HEK293 (cell line): ENCODE results near the gene GATAD2A.
"Not testable (repeated sequence)": the region's sequence is repeated elsewhere in the genome, so short reads cannot be mapped to it uniquely, and the experiment has no call there.

ENCODE experiments used
- CTCF ChIA-PET: fragments of 350-600 bp; formaldehyde crosslinking; extraction: SDS; loops from one replicate; lab custom pipeline; 2021; ENCODE audit warnings: antibody characterized with exemption; lab: Yijun Ruan, JAX
- POLR2A ChIA-PET: fragments of 300-600 bp; formaldehyde crosslinking; extraction: SDS; loops from one replicate; lab custom pipeline; 2020; ENCODE audit warnings: antibody characterized with exemption, inconsistent platforms; lab: Yijun Ruan, JAX
- H3K27ac ChIP-seq: fragments of 200-500 bp; sonication (Bioruptor generic); 2 replicates; pipeline ENCODE4 v1.5.1; 2014; ENCODE audit warnings: low read depth, low read length, control low read depth, inconsistent platforms; ENCODE audit errors: extremely low read depth
- H3K36me3 ChIP-seq, 2 experiments: fragments of 200-500 bp in 1 of 2; sonication (Bioruptor generic) in 1 of 2; 1 replicate in 1 of 2; 2 replicates in 1 of 2; pipeline ENCODE4 v1.5.1; 2014 to 2017; ENCODE audit warnings: inconsistent platforms in 2 of 2, low read length in 2 of 2; ENCODE audit not compliant: control insufficient read depth in 2 of 2, insufficient read depth in 1 of 2
- H3K4me1 ChIP-seq: fragments of 200-500 bp; sonication (Bioruptor generic); 2 replicates; pipeline ENCODE4 v1.5.1; 2014; ENCODE audit warnings: mild to moderate bottlenecking, low read length, inconsistent platforms; ENCODE audit not compliant: control insufficient read depth, insufficient read depth
- H3K4me3 ChIP-seq: 2 replicates; pipeline ENCODE4 v1.5.1; 2011; ENCODE audit warnings: low read depth, mild to moderate bottlenecking, control low read depth, low read length, moderate library complexity
- H3K9me3 ChIP-seq: fragments of 200-500 bp; sonication (Bioruptor generic); 2 replicates; pipeline ENCODE4 v1.5.1; 2014; ENCODE audit warnings: low read depth, low read length, inconsistent platforms; ENCODE audit not compliant: control insufficient read depth, insufficient read depth
- GLI4 ChIP-seq: fragments of 450-650 bp; formaldehyde crosslinking; IDR thresholded peaks from 2 replicates; pipeline ENCODE4 v1.5.1; 2016; ENCODE audit warnings: missing biosample characterization, missing genetic modification characterization
- KLF8 ChIP-seq: fragments of 450-650 bp; formaldehyde crosslinking; IDR thresholded peaks from 2 replicates; pipeline ENCODE4 v1.5.1; 2016; ENCODE audit warnings: missing biosample characterization, missing genetic modification characterization
- ZFHX2 ChIP-seq: fragments of 450-650 bp; formaldehyde crosslinking; conservative IDR thresholded peaks from 2 replicates; pipeline ENCODE4 v1.5.1; 2016; ENCODE audit warnings: missing biosample characterization, missing genetic modification characterization
- ZIC2 ChIP-seq: fragments of 450-650 bp; formaldehyde crosslinking; IDR thresholded peaks from 2 replicates; pipeline ENCODE4 v1.5.1; 2016; ENCODE audit warnings: missing biosample characterization, missing genetic modification characterization
- ZNF140 ChIP-seq: fragments of 450-650 bp; formaldehyde crosslinking; IDR thresholded peaks from 2 replicates; pipeline ENCODE4 v1.5.1; 2016; ENCODE audit warnings: missing biosample characterization, missing genetic modification characterization
- ZNF16 ChIP-seq: fragments of 450-650 bp; formaldehyde crosslinking; IDR thresholded peaks from 2 replicates; pipeline ENCODE4 v1.5.1; 2016; ENCODE audit warnings: low read depth, missing biosample characterization, missing genetic modification characterization
- ZNF335 ChIP-seq: fragments of 450-650 bp; formaldehyde crosslinking; conservative IDR thresholded peaks from 2 replicates; pipeline ENCODE4 v1.5.1; 2016; ENCODE audit warnings: missing biosample characterization, missing genetic modification characterization
- ZNF354C ChIP-seq: fragments of 450-650 bp; formaldehyde crosslinking; IDR thresholded peaks from 2 replicates; pipeline ENCODE4 v1.5.1; 2016; ENCODE audit warnings: missing biosample characterization, missing genetic modification characterization, low read depth, borderline replicate concordance
- ZNF391 ChIP-seq: fragments of 450-650 bp; formaldehyde crosslinking; IDR thresholded peaks from 2 replicates; pipeline ENCODE4 v1.5.1; 2016; ENCODE audit warnings: low read depth, missing biosample characterization, missing genetic modification characterization, borderline replicate concordance
- ZNF521 ChIP-seq: fragments of 450-650 bp; formaldehyde crosslinking; IDR thresholded peaks from 2 replicates; pipeline ENCODE4 v1.5.1; 2017; ENCODE audit warnings: missing biosample characterization, mild to moderate bottlenecking, missing genetic modification characterization
- ZNF544 ChIP-seq: fragments of 450-650 bp; formaldehyde crosslinking; IDR thresholded peaks from 2 replicates; pipeline ENCODE4 v1.5.0; 2017; ENCODE audit warnings: missing biosample characterization, missing genetic modification characterization
- ZNF560 ChIP-seq: fragments of 450-650 bp; formaldehyde crosslinking; IDR thresholded peaks from 2 replicates; pipeline ENCODE4 v1.5.1; 2017; ENCODE audit warnings: missing biosample characterization, missing genetic modification characterization, borderline replicate concordance
- ZNF585B ChIP-seq: fragments of 450-650 bp; formaldehyde crosslinking; IDR thresholded peaks from 2 replicates; pipeline ENCODE4 v1.5.1; 2016; ENCODE audit warnings: missing biosample characterization, missing genetic modification characterization
- ZNF600 ChIP-seq: fragments of 450-650 bp; formaldehyde crosslinking; IDR thresholded peaks from 2 replicates; pipeline ENCODE4 v1.5.1; 2016; ENCODE audit warnings: missing biosample characterization, missing genetic modification characterization
- ZNF610 ChIP-seq: fragments of 450-650 bp; formaldehyde crosslinking; IDR thresholded peaks from 2 replicates; pipeline ENCODE4 v1.5.1; 2016; ENCODE audit warnings: missing biosample characterization, missing genetic modification characterization, borderline replicate concordance
- ZNF626 ChIP-seq: fragments of 450-650 bp; sonication (Bioruptor Pico); formaldehyde crosslinking; IDR thresholded peaks from 2 replicates; pipeline ENCODE4 v1.5.1; 2018; ENCODE audit warnings: missing biosample characterization, missing genetic modification characterization, inconsistent platforms
- ZSCAN23 ChIP-seq: fragments of 450-650 bp; formaldehyde crosslinking; IDR thresholded peaks from 2 replicates; pipeline ENCODE4 v1.5.1; 2016; ENCODE audit warnings: missing biosample characterization, missing genetic modification characterization
- TF ChIP-seq, protein P1 (sequence below): fragments of 450-650 bp; formaldehyde crosslinking; IDR thresholded peaks from 2 replicates; pipeline ENCODE4 v1.5.1; 2016; ENCODE audit warnings: missing biosample characterization, missing genetic modification characterization
- TF ChIP-seq, protein P2 (sequence below): fragments of 450-650 bp; formaldehyde crosslinking; IDR thresholded peaks from 2 replicates; pipeline ENCODE4 v1.5.1; 2016; ENCODE audit warnings: missing biosample characterization, missing genetic modification characterization
- TF ChIP-seq, protein P3 (sequence below): fragments of 450-650 bp; formaldehyde crosslinking; IDR thresholded peaks from 2 replicates; pipeline ENCODE4 v1.5.1; 2016; ENCODE audit warnings: missing biosample characterization, missing genetic modification characterization
- TF ChIP-seq, protein P4 (sequence below): fragments of 450-650 bp; formaldehyde crosslinking; IDR thresholded peaks from 2 replicates; pipeline ENCODE4 v1.5.1; 2017; ENCODE audit warnings: missing biosample characterization, missing genetic modification characterization

Gene GATAD2A

DNA sequence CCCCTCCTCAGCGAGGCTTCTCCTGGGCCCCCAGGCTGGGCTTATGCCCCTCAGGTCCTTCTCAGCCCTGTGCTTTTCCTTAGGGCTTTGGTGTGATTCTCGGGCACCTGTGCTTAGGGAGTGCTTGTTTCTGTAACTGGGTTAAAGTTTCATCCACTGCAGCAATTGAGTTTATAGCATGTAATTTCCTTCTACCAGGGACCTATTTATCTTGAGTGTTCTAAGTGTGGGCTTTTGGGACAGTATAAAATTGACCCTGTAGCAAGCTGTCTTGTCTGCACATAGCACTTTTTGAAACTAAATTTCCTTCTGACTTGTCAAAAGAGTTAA is 47.6 kb downstream of the GATAD2A start:
- peaks cover 0 to 7% of the 10 kb centered on the region in 2 experiments; a peak in 1 of 3 replicates for H3K36me3 ChIP-seq
- POLR2A ChIA-PET: no interaction called here
- no peak overlapping the region for H3K27ac ChIP-seq
- no peaks in the 10 kb centered on the region for H3K9me3 ChIP-seq
- CTCF ChIA-PET: interaction anchor here (0.7 kb wide), 1 partner anchor 16 kb away, joined by 4 read pairs; no protein-coding TSS in a partner anchor
- no peak overlapping the region for H3K4me3 ChIP-seq
- no peaks in the 10 kb centered on the region for H3K4me1 ChIP-seq
- TF ChIP-seq, protein P1, sequence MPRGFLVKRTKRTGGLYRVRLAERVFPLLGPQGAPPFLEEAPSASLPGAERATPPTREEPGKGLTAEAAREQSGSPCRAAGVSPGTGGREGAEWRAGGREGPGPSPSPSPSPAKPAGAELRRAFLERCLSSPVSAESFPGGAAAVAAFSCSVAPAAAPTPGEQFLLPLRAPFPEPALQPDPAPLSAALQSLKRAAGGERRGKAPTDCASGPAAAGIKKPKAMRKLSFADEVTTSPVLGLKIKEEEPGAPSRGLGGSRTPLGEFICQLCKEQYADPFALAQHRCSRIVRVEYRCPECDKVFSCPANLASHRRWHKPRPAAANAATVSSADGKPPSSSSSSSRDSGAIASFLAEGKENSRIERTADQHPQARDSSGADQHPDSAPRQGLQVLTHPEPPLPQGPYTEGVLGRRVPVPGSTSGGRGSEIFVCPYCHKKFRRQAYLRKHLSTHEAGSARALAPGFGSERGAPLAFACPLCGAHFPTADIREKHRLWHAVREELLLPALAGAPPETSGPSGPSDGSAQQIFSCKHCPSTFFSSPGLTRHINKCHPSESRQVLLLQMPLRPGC: no peak
- no peak for TF ChIP-seq ZNF140 (tag by site-specific recombination)
- TF ChIP-seq ZNF354C (tag by site-specific recombination): no peak
- no peak for TF ChIP-seq ZNF16 (tag by site-specific recombination)
- no peak for TF ChIP-seq ZNF626
- TF ChIP-seq, protein P2, sequence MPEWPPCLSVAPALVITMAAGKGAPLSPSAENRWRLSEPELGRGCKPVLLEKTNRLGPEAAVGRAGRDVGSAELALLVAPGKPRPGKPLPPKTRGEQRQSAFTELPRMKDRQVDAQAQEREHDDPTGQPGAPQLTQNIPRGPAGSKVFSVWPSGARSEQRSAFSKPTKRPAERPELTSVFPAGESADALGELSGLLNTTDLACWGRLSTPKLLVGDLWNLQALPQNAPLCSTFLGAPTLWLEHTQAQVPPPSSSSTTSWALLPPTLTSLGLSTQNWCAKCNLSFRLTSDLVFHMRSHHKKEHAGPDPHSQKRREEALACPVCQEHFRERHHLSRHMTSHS (tag by site-specific recombination): no peak
- no peak for TF ChIP-seq ZNF560 (tag by site-specific recombination)
- TF ChIP-seq KLF8 (tag by site-specific recombination): no peak
- TF ChIP-seq ZNF521 (tag by site-specific recombination): no peak

DNA sequence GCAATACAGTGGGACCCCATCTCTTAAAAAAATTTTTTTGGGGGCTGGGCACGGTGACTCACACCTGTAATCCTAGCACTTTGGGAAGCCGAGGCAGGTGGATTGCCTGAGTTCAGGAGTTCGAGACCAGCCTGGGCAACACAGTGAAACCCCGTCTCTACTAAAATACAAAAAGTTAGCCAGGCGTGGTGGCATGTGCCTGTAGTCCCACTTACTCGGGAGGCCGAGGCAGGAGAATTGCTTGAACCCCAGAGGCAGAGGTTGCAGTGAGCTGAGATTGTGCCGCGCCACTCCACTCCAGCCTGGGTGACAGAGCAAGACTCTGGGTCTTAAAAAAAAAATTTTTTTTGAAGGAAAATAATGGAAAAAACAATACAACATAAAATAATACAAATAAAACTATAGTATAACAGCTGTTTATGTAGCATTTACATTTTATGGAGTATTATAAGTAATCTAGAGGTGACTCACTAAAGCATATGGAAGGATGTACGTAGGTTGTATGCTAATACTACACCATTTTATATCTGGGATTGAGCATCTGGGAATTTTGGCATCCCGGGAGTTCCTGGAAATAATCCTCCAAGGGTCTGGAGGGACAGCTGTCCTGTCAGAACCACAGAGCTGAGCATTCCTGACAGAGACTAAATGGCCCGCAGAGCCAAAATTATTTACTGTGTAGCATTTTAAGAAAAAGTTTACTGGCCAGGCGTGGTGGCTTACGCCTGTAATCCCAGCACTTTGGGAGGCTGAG is 49.9 kb downstream of the GATAD2A start:
- POLR2A ChIA-PET, H3K4me3 ChIP-seq, H3K36me3 ChIP-seq, H3K9me3 ChIP-seq, H3K4me1 ChIP-seq, H3K27ac ChIP-seq: not testable (repeated sequence)
- CTCF ChIA-PET: interaction anchor here (0.5 to 0.9 kb wide), 3 partner anchors 22 to 88 kb away, joined by 3 read pairs; no protein-coding TSS in a partner anchor

DNA sequence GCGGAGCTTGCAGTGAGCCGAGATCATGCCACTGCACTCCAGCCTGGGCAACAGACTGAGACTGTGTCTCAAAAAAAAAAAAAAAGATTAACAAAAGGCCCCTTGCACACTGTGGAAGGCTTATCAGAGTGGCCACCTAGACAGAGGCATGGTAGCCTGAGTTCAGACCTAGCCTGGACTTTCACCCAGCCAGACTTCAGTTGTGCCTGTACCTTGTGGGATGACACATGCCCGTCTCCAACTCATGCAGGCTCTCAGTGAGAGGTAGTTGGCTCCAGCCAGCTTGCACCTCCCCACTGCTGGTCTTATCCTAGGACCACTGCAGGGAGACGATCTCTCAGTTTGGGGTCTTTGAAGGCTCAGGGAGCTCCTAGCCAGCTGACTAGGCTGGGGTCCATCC is 52.2 kb downstream of the GATAD2A start:
- Histone ChIP-seq H3K4me1 (peaks cover 16% of the 10 kb centered on the region), H3K36me3 (peaks cover 0 to 10% of the 10 kb centered on the region in 2 experiments; a peak in 1 of 3 replicates), H3K9me3 (no peaks in the 10 kb centered on the region), H3K4me3 (no peak overlapping the region), H3K27ac (no peak overlapping the region)
- no peak for TF ChIP-seq ZNF610 (tag by site-specific recombination)
- peak; percentile 51 for TF ChIP-seq ZIC2
- POLR2A ChIA-PET: no interaction called here
- CTCF ChIA-PET: no interaction called here

DNA sequence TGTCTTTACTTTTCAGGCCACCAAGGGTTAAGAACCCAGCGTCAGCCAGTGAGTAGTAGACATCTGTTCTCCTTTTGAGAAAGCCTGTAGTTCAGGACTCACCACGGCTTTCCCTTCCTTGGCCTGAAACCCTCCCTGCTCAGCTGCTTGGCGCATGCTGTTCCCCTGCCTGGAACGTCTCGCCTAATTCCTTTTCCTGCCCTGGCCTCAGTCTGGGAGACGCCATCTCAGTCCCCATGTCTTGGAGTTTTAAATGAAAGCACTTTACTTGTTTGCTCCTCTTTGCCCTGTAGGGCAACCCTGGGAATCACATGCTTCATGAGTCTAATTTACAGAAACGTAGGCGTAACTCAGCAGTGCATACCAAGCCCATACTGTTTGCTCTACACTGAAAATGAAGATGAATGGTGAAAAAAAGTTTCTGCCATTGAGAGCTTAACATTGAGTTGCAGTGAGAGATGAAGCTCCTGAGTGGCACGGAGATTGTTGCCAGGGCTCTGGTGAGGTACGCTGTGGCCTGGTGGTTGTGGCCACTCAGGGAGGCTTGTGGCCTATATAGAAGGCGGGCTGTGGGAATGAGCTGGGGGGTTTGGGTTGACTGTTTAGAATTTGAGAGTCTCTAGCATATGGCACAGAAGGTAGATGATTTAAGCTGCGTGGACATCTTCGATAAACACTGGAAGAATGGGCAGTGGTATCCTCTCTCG is 52.8 kb downstream of the GATAD2A start:
- Histone ChIP-seq H3K4me3 (no peak overlapping the region), H3K36me3 (peaks cover 0 to 10% of the 10 kb centered on the region in 2 experiments; a peak in 1 of 3 replicates), H3K9me3 (no peaks in the 10 kb centered on the region), H3K4me1 (peaks cover 20% of the 10 kb centered on the region), H3K27ac (no peak overlapping the region)
- POLR2A ChIA-PET: interaction anchor here (0.6 kb wide), 1 partner anchor 14 kb away, joined by 3 read pairs; no protein-coding TSS in a partner anchor
- CTCF ChIA-PET: interaction anchor here (0.6 to 0.7 kb wide), 3 partner anchors 21 to 65 kb away, joined by 3 to 4 read pairs (median 3); no protein-coding TSS in a partner anchor
- TF ChIP-seq ZNF391 (tag by site-specific recombination) (no peak), ZNF585B (tag by site-specific recombination) (no peak), ZNF521 (tag by site-specific recombination) (no peak), ZNF544 (tag by site-specific recombination) (no peak), ZFHX2 (tag by site-specific recombination) (peak; percentile 23; the same call in 1 of the 2 replicates), ZNF600 (peak; percentile 49; the same call in 1 of the 2 replicates), GLI4 (tag by site-specific recombination) (no peak), ZNF335 (tag by site-specific recombination) (no peak), ZSCAN23 (tag by site-specific recombination) (no peak)
- TF ChIP-seq, protein P3, sequence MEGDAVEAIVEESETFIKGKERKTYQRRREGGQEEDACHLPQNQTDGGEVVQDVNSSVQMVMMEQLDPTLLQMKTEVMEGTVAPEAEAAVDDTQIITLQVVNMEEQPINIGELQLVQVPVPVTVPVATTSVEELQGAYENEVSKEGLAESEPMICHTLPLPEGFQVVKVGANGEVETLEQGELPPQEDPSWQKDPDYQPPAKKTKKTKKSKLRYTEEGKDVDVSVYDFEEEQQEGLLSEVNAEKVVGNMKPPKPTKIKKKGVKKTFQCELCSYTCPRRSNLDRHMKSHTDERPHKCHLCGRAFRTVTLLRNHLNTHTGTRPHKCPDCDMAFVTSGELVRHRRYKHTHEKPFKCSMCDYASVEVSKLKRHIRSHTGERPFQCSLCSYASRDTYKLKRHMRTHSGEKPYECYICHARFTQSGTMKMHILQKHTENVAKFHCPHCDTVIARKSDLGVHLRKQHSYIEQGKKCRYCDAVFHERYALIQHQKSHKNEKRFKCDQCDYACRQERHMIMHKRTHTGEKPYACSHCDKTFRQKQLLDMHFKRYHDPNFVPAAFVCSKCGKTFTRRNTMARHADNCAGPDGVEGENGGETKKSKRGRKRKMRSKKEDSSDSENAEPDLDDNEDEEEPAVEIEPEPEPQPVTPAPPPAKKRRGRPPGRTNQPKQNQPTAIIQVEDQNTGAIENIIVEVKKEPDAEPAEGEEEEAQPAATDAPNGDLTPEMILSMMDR: no peak
- TF ChIP-seq, protein P4, sequence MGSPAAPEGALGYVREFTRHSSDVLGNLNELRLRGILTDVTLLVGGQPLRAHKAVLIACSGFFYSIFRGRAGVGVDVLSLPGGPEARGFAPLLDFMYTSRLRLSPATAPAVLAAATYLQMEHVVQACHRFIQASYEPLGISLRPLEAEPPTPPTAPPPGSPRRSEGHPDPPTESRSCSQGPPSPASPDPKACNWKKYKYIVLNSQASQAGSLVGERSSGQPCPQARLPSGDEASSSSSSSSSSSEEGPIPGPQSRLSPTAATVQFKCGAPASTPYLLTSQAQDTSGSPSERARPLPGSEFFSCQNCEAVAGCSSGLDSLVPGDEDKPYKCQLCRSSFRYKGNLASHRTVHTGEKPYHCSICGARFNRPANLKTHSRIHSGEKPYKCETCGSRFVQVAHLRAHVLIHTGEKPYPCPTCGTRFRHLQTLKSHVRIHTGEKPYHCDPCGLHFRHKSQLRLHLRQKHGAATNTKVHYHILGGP: no peak
